Osteoblast (primary cell): ENCODE data around the gene C14orf132. TPM values are rescaled to one million over a fixed set of nuclear protein-coding genes. Genes with fewer than 3 reads are reported as not detected.

Source experiments
- DNase-seq: peaks from one replicate; pipeline ENCODE4 v3.0.0; 2011; ENCODE audit warnings: low spot score, mixed read lengths; ENCODE audit not compliant: insufficient read length; ENCODE audit errors: missing footprints
- H2AFZ ChIP-seq: 2 replicates; pipeline ENCODE4 v1.6.0; 2011; ENCODE audit warnings: mild to moderate bottlenecking, low read length
- H3K27ac ChIP-seq: 2 replicates; pipeline ENCODE4 v1.5.1; 2011; ENCODE audit warnings: mild to moderate bottlenecking, low read depth, low read length, moderate library complexity
- H3K27me3 ChIP-seq: 2 replicates; pipeline ENCODE4 v1.6.0; 2012; ENCODE audit warnings: mild to moderate bottlenecking, control low read depth, inconsistent platforms, low read length, moderate library complexity; ENCODE audit not compliant: insufficient read depth
- H3K36me3 ChIP-seq: 2 replicates; pipeline ENCODE4 v1.5.1; 2011; ENCODE audit warnings: mild to moderate bottlenecking, low read length, control low read depth, moderate library complexity; ENCODE audit not compliant: insufficient read depth
- H3K4me1 ChIP-seq: 2 replicates; pipeline ENCODE4 v1.5.1; 2011; ENCODE audit warnings: mild to moderate bottlenecking, low read length, control low read depth, moderate library complexity; ENCODE audit not compliant: insufficient read depth
- H3K4me2 ChIP-seq: 2 replicates; pipeline ENCODE4 v1.6.0; 2011; ENCODE audit warnings: mild to moderate bottlenecking, low read length; ENCODE audit not compliant: insufficient read depth
- H3K4me3 ChIP-seq: fragments of 200-600 bp; sonication (generic); 3 replicates; pipeline ENCODE4 v1.5.1; 2012; ENCODE audit warnings: mild to moderate bottlenecking, low read length, inconsistent platforms; ENCODE audit not compliant: insufficient read depth
- H3K79me2 ChIP-seq: 2 replicates; pipeline ENCODE4 v1.6.0; 2012; ENCODE audit warnings: mild to moderate bottlenecking, low read length, control low read depth, inconsistent platforms; ENCODE audit not compliant: insufficient read depth
- H3K9me3 ChIP-seq: 2 replicates; pipeline ENCODE4 v1.5.1; 2011; ENCODE audit warnings: low read depth, low read length, control low read depth
- H4K20me1 ChIP-seq: 2 replicates; pipeline ENCODE4 v1.6.0; 2012; ENCODE audit warnings: mild to moderate bottlenecking, low read length, control low read depth; ENCODE audit not compliant: insufficient read depth
- CTCF ChIP-seq: IDR thresholded peaks from 2 replicates; pipeline ENCODE4 v1.5.1; 2011; ENCODE audit warnings: mild to moderate bottlenecking, low read depth, low read length, moderate library complexity; ENCODE audit errors: extremely low read depth
- total RNA-seq: library from RNA; depleted of rRNA; stranded (reverse); fragments of >200 nt; gene quantifications from 2 replicates; pipeline ENCODE4 v1.2.3, GENCODE V29; 2012

The C14orf132 gene
- total RNA-seq, 1 donor, result 40.2 TPM

GRCh38 chr14:96108061-96108795, 69.1 kb downstream of the C14orf132 start:
- H3K4me1 ChIP-seq, result peaks cover 13% of the 10 kb centered on the region
- H3K27ac ChIP-seq, result no peak overlapping the region
- no peak overlapping the region for H3K4me2 ChIP-seq
- no peaks in the 10 kb centered on the region for H4K20me1 ChIP-seq
- H3K4me3 ChIP-seq, result no peak overlapping the region
- no peak for TF ChIP-seq CTCF
- H3K36me3 ChIP-seq, result no peaks in the 10 kb centered on the region
- no peaks in the 10 kb centered on the region for H3K79me2 ChIP-seq
- no peak overlapping the region for H2AFZ ChIP-seq
- H3K9me3 ChIP-seq, result no peaks in the 10 kb centered on the region
- DNase-seq, result no peak
- H3K27me3 ChIP-seq, result no peaks in the 10 kb centered on the region

- Histone ChIP-seq H3K79me2 (no peaks in the 10 kb centered on the region), H4K20me1 (no peaks in the 10 kb centered on the region), H3K27ac (no peak overlapping the region), H3K4me1 (peaks cover 13% of the 10 kb centered on the region), H3K27me3 (no peaks in the 10 kb centered on the region), H3K4me3 (no peak overlapping the region), H3K4me2 (no peak overlapping the region), H3K9me3 (no peaks in the 10 kb centered on the region), H3K36me3 (no peaks in the 10 kb centered on the region), H2AFZ (no peak overlapping the region)
- DNase-seq, result no peak
- TF ChIP-seq CTCF, result no peak
These were observed 69.7 kb downstream of the C14orf132 start for GRCh38 chr14:96108911-96109310.

GRCh38 chr14:96109596-96110355, 70.6 kb downstream of the C14orf132 start:
- Histone ChIP-seq H3K4me1 (peaks cover 7% of the 10 kb centered on the region), H3K9me3 (no peaks in the 10 kb centered on the region), H3K4me2 (no peak overlapping the region), H3K4me3 (no peak overlapping the region), H2AFZ (no peak overlapping the region), H3K36me3 (no peaks in the 10 kb centered on the region), H4K20me1 (no peaks in the 10 kb centered on the region), H3K27ac (no peak overlapping the region), H3K27me3 (no peaks in the 10 kb centered on the region), H3K79me2 (no peaks in the 10 kb centered on the region)
- TF ChIP-seq CTCF, result no peak
- no peak for DNase-seq

GRCh38 chr14:96112032-96112431, 72.9 kb downstream of the C14orf132 start:
- Histone ChIP-seq H3K79me2 (no peaks in the 10 kb centered on the region), H3K36me3 (no peaks in the 10 kb centered on the region), H3K9me3 (peaks cover 3% of the 10 kb centered on the region), H3K27me3 (no peaks in the 10 kb centered on the region), H3K4me3 (no peak overlapping the region), H4K20me1 (no peaks in the 10 kb centered on the region), H3K4me2 (no peak overlapping the region), H2AFZ (no peak overlapping the region), H3K27ac (no peak overlapping the region), H3K4me1 (no peaks in the 10 kb centered on the region)
- no peak for DNase-seq
- no peak for TF ChIP-seq CTCF
